SKM-1 (cell line): ENCODE results near the gene DPY19L1.
"Not testable (repeated sequence)": the region's sequence is repeated elsewhere in the genome, so short reads cannot be mapped to it uniquely, and the experiment has no call there.

Source experiments
- DNase-seq: peaks from one replicate; lab custom pipeline; 2025; ENCODE audit not compliant: unreplicated experiment; lab: John Stamatoyannopoulos, UW

Gene DPY19L1

DNA sequence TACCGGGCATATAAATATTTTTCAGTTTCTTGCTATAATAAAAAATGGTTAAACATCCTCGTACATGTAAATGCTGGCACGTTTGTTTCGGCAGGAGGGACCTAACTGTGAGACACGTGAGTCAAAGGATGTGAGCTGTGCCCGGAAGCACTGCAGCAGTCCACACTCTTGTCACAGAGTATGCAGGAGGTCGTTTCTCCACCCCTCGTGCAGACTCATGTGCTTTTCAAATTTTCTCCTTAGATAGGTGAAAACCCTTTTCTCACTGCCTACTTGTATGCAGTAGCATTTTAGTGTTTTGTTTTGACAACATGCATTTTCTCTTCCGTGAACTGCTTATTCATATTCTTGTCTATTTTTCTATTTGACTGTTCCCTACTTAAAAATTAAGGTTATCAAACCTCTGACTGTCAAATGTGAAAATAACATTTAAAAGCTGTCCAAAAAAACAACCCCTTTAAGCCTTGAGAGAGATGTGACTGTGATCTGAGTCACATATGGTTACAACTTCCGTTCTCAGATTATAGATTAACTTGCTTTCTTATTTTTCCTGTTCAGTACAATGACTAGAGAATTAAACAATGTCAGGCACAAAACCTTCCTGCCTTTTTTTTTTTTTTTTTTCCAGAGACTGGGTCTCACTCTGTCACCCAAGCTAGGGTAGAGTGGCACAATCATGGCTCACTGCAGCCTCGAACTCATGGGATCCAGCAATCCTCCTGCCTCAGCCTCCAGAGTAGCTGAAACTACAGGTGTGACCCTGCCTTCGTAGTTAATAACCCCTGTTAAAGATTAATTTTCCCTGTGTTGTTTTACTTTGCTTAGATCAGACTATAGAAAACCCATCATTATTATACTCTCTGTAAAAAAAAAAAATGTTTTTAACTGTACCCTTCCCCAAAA lies 45.1 kb downstream of the DPY19L1 start:
- DNase-seq: no peak

DNA sequence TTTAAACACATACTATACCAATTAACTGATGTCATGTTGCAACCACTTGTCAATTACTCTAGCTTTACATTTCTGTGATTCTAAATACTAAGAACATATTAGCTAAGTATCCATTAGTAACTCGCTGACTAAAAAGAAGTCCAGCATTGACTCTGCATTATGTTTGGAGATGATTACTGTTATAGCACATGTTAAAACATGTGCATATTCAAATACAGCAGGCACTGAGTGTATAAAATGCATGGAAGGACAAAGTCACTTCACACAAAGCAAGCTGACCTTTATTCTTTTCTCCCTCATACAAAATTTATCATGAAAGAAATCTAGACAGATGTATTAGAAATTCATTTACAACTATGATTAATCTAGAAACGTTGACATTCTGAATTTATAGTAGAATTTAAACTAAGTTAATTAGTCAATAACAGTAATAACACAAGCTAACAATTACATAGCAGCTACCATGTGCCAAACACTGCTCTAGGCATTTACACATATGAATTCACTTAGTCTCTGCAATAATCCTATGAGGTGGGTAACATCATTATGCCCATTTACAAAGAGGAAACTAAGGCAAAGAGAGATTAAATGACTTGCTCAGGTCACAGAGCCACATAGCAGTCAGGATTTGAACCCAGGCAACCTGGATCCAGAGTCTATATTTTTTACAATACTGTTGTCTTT lies 48.7 kb downstream of the DPY19L1 start:
- DNase-seq: not testable (repeated sequence)

DNA sequence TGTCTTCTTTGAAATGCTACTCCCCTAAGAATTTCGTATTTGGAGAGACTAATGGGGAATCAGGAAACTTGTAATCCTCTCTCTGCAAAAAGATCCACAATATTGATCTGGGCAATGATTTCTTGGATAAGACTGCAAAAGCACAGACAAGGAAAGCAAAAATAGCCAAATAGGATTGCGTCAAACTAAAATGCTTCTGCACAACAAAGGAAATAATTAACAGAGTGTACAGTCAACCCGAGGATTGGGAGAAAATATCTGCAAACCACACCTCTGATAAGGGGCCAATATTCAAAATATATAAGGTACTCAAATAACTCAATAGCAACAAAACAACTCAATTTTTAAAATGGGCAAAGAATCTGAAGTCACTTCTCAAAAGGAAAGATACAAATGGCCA lies 52.1 kb downstream of the DPY19L1 start:
- not testable (repeated sequence) for DNase-seq

DNA sequence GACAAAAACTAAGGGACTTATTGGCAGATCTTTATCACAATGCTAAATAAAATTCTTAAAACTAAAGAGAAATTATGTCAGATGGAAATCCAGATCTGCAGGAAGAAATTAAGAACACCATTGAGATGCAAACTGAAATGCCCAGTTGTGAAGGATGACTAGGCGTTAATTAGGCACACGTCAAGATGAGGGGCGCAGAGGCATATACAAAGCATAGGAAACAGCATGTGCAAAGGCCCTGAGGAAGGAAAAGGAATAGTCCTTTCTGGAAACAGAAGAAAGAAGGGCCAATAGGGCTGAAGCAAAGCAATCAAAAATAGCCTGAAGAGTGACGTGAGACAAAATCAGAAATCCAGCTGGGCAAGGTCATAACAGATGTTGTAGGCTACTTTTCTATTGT lies 53.1 kb downstream of the DPY19L1 start:
- DNase-seq: not testable (repeated sequence)

DNA sequence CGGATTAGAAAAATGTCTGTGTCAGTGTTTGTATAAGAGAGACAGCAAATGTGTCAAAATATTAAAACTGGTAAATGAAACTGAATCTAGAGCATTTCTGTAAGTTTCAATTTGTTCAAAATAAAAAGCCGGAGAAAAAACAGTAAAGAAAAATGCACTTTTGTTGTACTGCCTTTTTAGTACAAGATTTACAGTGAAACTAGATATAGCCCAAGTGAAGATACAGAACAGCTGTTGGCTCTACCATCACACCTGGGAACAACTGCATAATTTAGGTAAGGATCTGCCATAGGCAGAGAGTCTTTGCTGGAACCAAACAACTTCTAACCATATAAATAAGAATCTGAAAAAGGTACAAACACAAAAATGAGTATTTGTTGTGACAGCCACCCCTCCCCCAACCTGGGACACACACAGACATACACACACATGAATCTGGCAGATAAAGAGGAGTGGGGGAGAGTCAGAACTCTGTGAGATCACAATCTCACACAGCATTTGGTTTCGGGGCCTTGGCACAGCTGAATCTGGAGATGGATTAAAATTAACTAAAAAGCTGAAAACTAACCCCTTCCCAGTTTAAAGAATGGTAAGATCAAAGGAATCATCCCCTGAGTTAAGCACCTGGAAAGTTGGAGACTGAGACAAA lies 54.8 kb downstream of the DPY19L1 start:
- no peak for DNase-seq

DNA sequence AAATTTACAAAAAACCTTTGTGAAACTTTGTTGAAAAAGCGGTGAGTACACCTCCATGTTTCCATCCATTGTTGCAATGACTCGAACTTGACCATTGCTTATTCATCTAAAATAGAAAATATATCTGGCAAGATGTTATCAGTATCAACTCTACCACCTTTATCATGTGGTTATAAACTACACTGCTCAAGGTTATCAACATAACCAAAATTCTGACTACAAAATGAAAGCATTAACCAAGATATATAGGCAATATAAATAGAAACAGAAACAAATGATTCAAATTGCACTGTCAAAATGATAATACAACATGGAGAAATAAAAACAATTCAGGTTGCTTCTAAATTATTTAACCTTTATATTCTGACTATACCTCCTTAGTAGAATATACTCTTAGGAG lies 58.2 kb downstream of the DPY19L1 start:
- DNase-seq: not testable (repeated sequence)

DNA sequence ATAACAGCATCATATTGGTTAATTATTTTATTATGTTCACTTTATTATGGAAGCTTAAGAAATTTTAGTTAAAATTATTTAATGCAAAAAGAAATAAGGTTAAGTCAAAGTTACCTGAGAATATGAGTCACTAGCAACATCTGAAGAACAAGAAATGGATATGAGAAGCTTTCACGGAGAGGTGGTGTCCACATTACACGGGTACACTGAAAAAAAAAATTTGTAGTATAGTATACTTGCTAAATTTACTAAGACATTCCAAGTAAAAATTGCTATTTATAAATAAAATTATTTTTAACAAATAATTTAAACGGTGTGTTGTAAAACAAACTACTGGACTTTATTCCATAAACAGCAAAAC lies 63.9 kb downstream of the DPY19L1 start:
- no peak for DNase-seq

DNA sequence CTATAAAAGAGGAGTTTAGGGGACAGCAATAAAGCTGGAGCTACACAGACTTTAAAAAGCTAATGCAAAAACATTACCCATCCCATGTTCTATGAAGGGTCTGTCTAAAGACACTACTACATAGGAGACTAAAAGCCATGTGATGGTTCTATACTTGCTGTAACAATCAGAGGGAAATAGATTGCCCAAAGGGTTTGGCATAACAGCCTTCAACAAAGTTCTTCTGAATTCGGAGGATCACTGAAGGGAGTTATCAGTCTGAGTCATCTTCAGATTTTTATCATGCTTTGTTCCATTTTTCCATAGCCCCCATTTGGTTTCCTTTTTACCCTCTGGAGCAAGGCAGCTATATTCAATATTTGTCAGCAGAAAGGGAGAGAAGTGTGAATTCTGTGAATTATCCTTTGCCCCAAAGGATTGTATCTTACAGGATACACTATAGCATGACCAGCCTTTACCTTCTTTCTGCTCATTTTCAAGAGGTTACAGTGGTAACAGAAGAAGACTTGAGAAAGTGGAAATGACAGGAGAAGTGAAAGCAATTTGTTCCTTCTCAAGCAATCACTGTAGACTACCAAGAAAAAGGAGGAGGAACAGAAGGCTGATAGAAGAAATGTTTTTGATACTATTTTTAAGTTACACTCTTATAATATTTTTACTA lies 64.4 kb downstream of the DPY19L1 start:
- DNase-seq: not testable (repeated sequence)

DNA sequence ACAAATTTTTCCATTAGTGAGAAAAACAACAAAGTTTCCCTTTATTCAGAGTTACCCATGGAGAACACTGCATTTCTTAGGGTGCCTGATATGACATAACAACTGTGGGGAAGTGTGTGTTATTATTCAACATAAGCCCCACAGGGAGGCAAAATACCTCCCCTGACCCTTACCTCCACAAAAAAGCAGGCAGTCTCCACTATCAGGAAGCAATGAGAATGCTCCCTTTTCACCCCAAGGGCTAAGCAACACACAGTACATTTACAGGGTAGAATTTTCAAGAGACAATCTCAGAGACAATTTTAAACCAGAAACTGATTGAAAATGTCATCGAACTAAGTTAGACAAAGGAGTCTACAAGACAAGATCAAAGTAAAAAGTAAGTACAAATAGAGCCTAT lies 69.5 kb downstream of the DPY19L1 start:
- DNase-seq: not testable (repeated sequence)

DNA sequence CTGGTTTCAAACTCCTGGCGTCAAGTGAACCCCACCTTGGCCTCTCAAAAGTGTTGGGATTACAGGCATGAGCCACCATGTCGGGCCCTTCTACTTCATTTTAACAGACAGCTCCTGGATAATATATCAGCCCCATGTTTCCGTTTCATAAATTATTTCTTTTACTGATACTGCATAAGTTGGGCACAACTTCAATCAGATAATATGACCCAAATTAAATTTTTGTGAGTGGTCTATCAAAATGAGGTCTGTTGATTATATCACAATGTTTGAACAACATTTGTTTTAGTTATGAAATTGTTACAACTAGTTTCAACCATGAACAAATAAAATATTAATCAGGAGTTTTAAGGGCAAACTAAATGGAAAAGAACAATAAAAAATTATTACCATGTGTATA lies 70.8 kb downstream of the DPY19L1 start:
- not testable (repeated sequence) for DNase-seq

DNA sequence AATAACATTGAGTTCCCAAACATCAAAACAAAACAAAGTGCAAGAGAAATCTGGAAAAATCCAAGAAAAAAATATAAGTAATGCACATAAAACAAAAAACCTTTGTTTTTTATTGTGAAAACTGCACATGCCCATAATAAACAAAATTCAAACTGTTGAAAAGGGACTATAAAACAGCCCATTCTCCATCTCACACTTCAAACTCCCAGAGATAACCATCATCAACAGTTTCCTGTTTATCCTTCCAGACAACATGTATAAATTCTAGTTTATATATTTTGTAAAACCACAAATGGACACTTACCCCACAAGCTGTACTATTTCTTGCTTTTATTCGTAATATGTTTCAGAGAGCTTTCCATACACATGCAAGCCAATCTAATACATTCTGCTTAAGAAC lies 79.3 kb downstream of the DPY19L1 start:
- no peak for DNase-seq

DNA sequence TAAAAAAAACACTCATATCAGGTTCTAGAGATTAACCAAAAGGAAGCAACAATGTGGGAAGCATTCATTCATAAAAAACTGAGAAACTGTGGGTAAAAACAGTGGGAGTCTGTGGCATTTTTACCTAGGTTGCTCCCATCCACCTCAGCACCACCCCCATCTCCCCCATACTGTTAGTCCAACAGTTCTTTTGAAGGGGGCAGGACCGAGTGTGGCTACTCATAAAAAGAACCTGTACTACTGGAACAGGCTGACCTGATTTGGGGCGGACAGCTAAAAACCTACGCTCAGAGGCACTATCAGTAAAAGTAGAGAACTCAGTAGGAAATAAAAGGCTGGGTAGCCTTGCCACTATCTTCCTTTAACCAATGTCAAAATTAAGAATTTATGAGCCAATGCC lies 84.5 kb downstream of the DPY19L1 start:
- DNase-seq: no peak

DNA sequence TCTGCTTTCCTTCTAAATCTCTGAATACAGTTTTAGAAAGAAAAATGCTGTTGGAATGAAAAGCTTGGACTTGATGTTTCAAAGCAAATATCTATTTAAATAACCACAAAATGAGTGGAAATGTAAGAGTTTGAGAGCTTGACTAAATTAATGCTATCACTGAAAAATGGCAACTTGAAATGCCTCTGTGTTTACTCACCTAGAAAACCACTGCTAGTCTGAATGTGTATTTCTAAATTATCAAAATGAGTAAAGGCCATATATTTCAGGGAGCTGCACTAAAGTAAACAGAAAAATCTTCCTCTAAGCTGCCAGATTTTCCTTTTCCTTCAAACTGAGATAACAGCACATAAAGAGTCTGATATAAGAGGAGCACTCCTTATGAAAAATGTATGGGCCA lies 87.9 kb downstream of the DPY19L1 start:
- no peak for DNase-seq

DNA sequence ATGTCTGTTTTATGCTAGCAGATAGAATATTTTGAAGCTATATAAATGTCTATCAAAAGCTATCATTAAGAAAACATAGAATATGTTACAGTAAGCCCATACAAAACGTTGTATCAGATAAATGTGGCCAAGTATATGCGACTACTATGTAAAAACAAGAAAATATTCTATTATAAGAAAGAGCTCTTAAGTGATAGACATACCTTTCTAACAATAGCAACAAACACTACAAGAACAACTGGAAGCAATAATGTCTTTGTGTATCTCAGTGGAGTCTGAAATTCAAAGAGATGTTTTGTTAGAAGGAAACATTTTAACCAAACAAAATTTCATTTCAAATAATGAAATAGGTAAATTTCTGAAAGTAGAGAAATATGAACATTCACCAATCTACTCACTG lies 89.9 kb downstream of the DPY19L1 start:
- DNase-seq: not testable (repeated sequence)

DNA sequence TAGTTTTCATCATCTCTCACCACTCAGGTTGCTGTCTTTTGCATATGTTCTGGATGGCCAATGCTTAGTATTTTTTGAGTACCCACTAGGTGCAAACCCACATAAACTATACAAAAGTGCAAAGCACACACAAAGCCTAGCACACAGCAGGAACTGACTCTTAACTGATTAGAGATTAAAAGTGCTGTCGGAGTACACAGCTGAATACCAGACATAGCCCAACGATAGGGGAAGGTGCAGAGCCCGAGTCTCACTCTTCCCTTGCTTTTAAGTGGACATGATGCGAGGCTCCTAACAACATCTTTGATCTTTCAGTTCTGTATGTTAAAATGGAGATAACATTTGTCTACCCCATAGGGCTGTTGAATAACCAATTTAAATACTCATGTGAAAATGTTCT lies 90.8 kb downstream of the DPY19L1 start:
- no peak for DNase-seq

DNA sequence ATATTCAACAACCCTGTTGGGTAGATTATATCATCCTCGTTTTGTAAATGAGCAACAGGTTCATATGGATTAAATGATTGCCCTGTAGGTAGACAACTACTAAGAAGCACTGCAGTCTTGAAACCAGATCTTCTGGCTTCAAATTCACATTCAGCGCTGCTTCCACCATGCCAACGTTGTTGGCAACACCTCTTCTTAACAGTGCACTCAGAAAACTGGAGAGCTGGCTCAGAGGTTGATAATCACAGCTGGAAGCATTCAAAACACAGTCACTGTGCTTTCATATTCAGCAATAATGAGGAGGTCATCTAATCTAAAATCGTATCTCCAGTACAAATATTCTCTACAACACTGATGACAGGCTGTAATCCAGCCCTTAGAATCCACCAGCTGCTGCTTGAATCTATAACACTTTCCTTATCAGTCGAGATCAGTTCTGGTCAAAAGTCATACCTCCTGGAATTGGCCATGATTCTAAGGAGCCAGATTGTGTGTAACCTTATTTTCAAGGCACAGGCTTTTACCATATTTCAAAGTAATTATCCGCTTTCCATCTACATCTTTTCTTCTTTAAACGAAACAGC lies 91.3 kb downstream of the DPY19L1 start:
- DNase-seq: not testable (repeated sequence)

DNA sequence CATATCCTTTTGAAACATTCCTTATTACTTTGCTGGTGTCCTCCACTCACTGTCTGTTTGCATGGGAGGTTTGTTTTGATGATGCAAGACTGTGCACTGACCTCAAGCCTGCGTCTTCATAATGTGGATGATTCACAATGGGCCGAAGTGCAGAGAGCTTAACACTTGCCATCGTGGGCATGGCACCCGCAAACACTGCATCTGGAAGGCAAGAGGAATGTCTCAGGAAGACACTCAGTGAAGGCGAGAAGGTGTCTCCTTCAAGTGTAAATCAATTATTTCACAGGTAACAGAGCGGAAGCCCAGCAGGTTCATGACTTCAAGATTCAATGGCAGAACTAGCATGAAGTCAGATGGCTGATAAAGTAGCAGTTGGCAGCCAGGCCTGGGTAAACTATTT lies 98.1 kb downstream of the DPY19L1 start:
- DNase-seq: no peak

DNA sequence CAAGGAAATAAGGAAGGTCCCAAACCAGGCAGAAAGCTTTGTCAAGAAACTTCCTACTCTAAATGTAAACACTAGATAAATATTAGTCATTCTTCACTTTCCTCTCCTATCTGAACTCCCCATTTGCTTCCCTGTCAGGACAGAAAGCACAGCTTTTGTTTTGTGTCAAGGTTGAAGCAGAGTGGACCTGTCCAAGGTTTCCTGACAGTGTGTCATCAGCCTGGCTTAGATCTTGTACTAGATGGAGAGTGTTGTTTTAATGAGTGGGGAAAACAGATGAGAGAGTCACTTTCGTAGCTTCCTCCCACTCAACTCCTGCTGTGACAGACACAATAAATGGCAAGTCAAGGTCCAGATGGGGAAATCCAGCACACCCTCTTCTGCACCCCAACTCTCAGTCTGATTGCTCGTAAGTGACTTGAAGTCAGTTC lies 101.5 kb downstream of the DPY19L1 start:
- DNase-seq: not testable (repeated sequence)

DNA sequence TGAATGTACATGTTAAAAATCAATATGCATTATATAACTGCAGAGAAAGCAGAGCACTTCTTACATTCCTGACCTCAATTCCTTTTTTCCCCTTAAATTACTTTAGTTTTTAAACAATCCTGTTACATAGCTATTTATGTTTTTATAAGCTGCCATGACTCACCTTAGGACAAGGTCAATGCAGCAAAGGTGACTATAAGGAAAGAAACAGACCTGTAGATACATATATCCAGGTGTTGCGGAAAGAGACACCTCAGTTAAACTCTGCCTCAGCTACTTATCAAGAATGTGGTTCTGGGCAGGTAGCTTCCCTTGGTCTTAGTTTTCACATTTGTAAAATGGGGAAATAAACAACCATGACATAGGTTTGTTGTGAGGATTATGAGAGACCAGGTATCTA lies 105.5 kb downstream of the DPY19L1 start:
- no peak for DNase-seq

DNA sequence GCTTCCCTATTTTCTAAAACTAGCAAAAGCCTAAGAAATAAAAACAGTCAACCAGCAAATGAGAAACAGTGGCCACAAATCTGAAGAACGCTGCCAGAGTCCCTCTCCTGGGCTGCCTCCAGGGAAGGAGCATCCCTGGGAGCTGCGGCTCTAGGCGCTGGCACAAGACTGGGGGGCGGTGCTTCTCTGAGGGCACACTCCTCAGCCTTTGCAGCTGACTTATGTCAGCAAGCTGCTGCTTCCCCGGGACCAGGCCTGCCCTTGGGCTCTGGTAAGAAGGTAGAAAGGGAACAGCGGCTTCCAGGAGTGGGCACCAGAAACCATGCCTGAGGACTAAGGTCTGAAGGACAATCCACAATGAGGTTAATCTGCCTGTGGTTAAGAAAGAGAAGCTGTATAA lies 107.5 kb downstream of the DPY19L1 start:
- DNase-seq: not testable (repeated sequence)

DNA sequence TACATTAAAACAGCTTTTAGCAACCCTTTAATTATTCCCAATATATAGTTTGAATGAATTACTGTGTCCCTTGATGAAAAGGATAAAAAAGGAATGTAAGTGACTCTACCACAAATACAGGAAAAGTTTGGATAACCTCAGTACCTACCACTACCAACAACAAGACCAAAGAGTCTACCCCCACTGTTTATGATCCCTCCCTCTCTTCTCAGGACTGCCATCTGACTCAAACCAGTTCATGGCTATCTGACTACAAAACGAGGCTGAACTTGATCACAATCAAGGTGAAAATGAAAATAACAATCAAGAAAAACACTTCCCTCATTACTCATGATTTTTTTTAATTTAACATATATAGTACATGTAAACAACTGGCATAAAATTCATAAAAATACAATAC lies 108.7 kb downstream of the DPY19L1 start:
- DNase-seq: no peak
